ENCODE data around the gene ZNF330. TPM values are rescaled to one million over a fixed set of nuclear protein-coding genes. Genes with fewer than 3 reads are reported as not detected.

The ZNF330 gene
- total and polyA plus RNA-seq, 2 of the 8 experiments (the other 6 are each of a cell fraction or from before 2014, with no cell fraction given), result 17.7 to 44.3 TPM

- Histone ChIP-seq H2BK120ac (replicated peaks; ENCODE audit: low read depth, low read length) (no peak overlapping the region), H3K4me1 (replicated peaks in 1 of 4; ENCODE audit: control insufficient read depth in 3 of 4, insufficient read depth in 4 of 4, low read length in 3 of 4) (no peaks in the 10 kb centered on the region), H2BK20ac (ENCODE audit: low read length) (no peak overlapping the region), H3K9me3 (ENCODE audit: insufficient read depth in 2 of 2, low read depth in 1 of 2, low read length in 1 of 2) (no peaks in the 10 kb centered on the region), H4K5ac (ENCODE audit: insufficient read length, low read depth, low read length) (no peak overlapping the region), H3K9ac (replicated peaks in 1 of 4; ENCODE audit: extremely low read depth in 1 of 4, low read depth in 3 of 4, low read length in 3 of 4) (no peak overlapping the region), H4K20me1 (replicated peaks in 1 of 2; ENCODE audit: control insufficient read depth in 1 of 2, insufficient read depth in 2 of 2, low read length in 2 of 2) (no peaks in the 10 kb centered on the region), H3K36me3 (ENCODE audit: control insufficient read depth in 2 of 4, insufficient read depth in 4 of 4, low read length in 3 of 4) (no peaks in the 10 kb centered on the region), H2BK5ac (ENCODE audit: low read depth, low read length) (no peak overlapping the region; the same call in 1 of the 2 replicates), H2AK5ac (ENCODE audit: low read depth, low read length) (no peak overlapping the region), H4K8ac (ENCODE audit: extremely low read depth, insufficient read depth, low read length) (no peak overlapping the region), H2AFZ (ENCODE audit: low read length) (no peak overlapping the region), H2BK15ac (ENCODE audit: low read length) (no peak overlapping the region), H3K14ac (ENCODE audit: insufficient read length) (no peak overlapping the region), H3K4me3 (ENCODE audit: extremely low read depth in 1 of 4, insufficient read depth in 2 of 4, low read depth in 3 of 4, low read length in 4 of 4) (no peak overlapping the region), H4K91ac (replicated peaks; ENCODE audit: insufficient read length, low read length) (no peak overlapping the region), H3K4me2 (ENCODE audit: insufficient read depth in 1 of 2, low read depth in 2 of 2, low read length in 2 of 2) (no peak overlapping the region), H3K23ac (ENCODE audit: insufficient read length) (no peak overlapping the region), H3K27ac (ENCODE audit: low read depth, low read length) (no peak overlapping the region), H2BK12ac (ENCODE audit: low read depth, low read length) (no peak overlapping the region), H3K18ac (ENCODE audit: extremely low read depth, low read length) (no peak overlapping the region), H3K79me1 (ENCODE audit: low read depth, low read length) (no peaks in the 10 kb centered on the region), H3K79me2 (ENCODE audit: control insufficient read depth in 1 of 2, insufficient read depth in 2 of 2, low read length in 2 of 2) (no peaks in the 10 kb centered on the region), H3K4ac (replicated peaks; ENCODE audit: insufficient read length, low read depth, low read length) (no peak overlapping the region), H3K27me3 (replicated peaks in 1 of 4; ENCODE audit: control insufficient read depth in 3 of 4, extremely low read depth in 1 of 4, insufficient read depth in 3 of 4, low read length in 3 of 4) (no peaks in the 10 kb centered on the region), H3K23me2 (ENCODE audit: low read depth, low read length) (peaks cover 2% of the 10 kb centered on the region; the same call in 1 of the 2 replicates), H3K56ac (replicated peaks; ENCODE audit: insufficient read length, low read depth, low read length) (no peak overlapping the region)
- no peak for TF ChIP-seq CREB1 (IDR thresholded peaks at IDR 0.05)
- FAIRE-seq (no peak), DNase-seq (ENCODE audit: low read depth in 1 of 2, low spot score in 2 of 2) (no peak)
- CTCF ChIA-PET (ENCODE audit: partially characterized antibody), result interaction anchor here (0.6 to 1.4 kb wide), 2 partner anchors 21 to 287 kb away, joined by 3 to 7 read pairs; no protein-coding TSS in a partner anchor
- POLR2A ChIA-PET (ENCODE audit: partially characterized antibody), result no interaction called here
- WGBS, 2 experiments (ENCODE audit: extremely low coverage in 1 of 2, insufficient coverage in 1 of 2, insufficient read length in 1 of 2, insufficient replicate concordance in 2 of 2, low coverage in 1 of 2, low lambda C conversion rate in 2 of 2, missing lambda C conversion rate in 1 of 2), result 87% methylated on average over 1 of the region's 1 CpG; no CpG with 5 or more reads in 1 of the 2 experiments
Measured at GRCh38 chr4:141275834-141276233, 55.1 kb downstream of the ZNF330 start.

All from H1 (cell line).